Measurements from ENCODE around the gene KLF7. TPM values are rescaled to one million over a fixed set of nuclear protein-coding genes. Genes with fewer than 3 reads are reported as not detected.
A peak's percentile ranks its signal among the peaks of the same experiment; 100 is the strongest.

The KLF7 gene
- total RNA-seq, 1 experiment from 2014 or later = 5.6 TPM

- Histone ChIP-seq H3K9ac (ENCODE audit: low read length) (peak overlapping the region; percentile 78), H3K27me3 (ENCODE audit: low read length) (no peaks in the 10 kb centered on the region), H3K4me2 (ENCODE audit: low read length) (peak overlapping the region; percentile 96), H2AFZ (ENCODE audit: low read length) (no peak overlapping the region), H3K27ac (ENCODE audit: low read length) (peak overlapping the region; percentile 68), H3K79me2 (ENCODE audit: low read length) (peaks cover 68% of the 10 kb centered on the region), H3K9me2 (replicated peaks; ENCODE audit: low read length) (no peaks in the 10 kb centered on the region), H3K4me3 (ENCODE audit: low read length) (peak overlapping the region; percentile 94), H3K36me3 (ENCODE audit: low read depth, low read length) (no peaks in the 10 kb centered on the region), H3K9me3 (ENCODE audit: low read length) (no peaks in the 10 kb centered on the region), H3K4me1 (ENCODE audit: insufficient read depth, low read length) (peaks cover 44% of the 10 kb centered on the region), H4K20me1 (ENCODE audit: low read length) (no peaks in the 10 kb centered on the region), H3F3A (ENCODE audit: low read length, unreplicated experiment) (no peaks in the 10 kb centered on the region)
- ChIA-PET CTCF (no interaction called here), POLR2A (ENCODE audit: unreplicated experiment) (no interaction called here)
- no TSS peak for BruUV-seq (replicated peaks)
- DNase-seq = peak; percentile 97
- intact Hi-C loops (cut with micrococcal nuclease) = loop anchor here (1.0 to 10.0 kb wide), 9 partner anchors 10 to 562 kb away; no protein-coding TSS in a partner anchor
- peak; percentile 51 for ATAC-seq
- TF ChIP-seq EZH2 (IDR thresholded peaks at IDR 0.05; ENCODE audit: low read length, unreplicated experiment) (no peak), EZH2phosphoT487 (IDR thresholded peaks at IDR 0.05; ENCODE audit: borderline replicate concordance, low read length) (no peak)
- TF ChIP-seq, protein P1, sequence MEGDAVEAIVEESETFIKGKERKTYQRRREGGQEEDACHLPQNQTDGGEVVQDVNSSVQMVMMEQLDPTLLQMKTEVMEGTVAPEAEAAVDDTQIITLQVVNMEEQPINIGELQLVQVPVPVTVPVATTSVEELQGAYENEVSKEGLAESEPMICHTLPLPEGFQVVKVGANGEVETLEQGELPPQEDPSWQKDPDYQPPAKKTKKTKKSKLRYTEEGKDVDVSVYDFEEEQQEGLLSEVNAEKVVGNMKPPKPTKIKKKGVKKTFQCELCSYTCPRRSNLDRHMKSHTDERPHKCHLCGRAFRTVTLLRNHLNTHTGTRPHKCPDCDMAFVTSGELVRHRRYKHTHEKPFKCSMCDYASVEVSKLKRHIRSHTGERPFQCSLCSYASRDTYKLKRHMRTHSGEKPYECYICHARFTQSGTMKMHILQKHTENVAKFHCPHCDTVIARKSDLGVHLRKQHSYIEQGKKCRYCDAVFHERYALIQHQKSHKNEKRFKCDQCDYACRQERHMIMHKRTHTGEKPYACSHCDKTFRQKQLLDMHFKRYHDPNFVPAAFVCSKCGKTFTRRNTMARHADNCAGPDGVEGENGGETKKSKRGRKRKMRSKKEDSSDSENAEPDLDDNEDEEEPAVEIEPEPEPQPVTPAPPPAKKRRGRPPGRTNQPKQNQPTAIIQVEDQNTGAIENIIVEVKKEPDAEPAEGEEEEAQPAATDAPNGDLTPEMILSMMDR (conservative IDR thresholded peaks at IDR 0.05; ENCODE audit: low read depth, low read length) = no peak
These were observed 2.5 kb downstream of the KLF7 start for GRCh38 chr2:207163053-207163755.

DNA sequence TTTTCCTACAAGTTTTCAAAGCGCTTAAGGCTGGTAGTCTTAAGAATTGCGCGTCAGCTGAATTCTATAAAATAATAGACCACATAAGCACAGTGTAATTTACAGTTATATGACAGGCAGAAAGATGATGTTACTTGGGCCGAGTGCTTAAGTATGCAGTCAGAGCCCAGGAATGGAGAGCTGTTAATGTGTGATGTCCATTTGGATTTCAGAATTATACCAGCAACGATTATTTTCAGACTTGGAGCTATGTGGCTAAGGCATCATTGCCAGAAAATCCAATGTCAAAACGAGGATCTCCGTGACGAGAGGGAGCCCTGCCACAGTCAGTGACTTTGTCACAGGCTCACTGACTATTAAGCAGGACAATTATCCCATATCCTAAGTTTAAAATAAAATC, 3.4 kb downstream of the KLF7 start:
- Histone ChIP-seq H3K9me2 (replicated peaks; ENCODE audit: low read length) (no peaks in the 10 kb centered on the region), H3K79me2 (ENCODE audit: low read length) (peaks cover 76% of the 10 kb centered on the region), H3K9me3 (ENCODE audit: low read length) (no peaks in the 10 kb centered on the region), H3K9ac (ENCODE audit: low read length) (no peak overlapping the region), H3K27me3 (ENCODE audit: low read length) (no peaks in the 10 kb centered on the region), H3K4me2 (ENCODE audit: low read length) (peak overlapping the region; percentile 96), H2AFZ (ENCODE audit: low read length) (no peak overlapping the region), H3F3A (ENCODE audit: low read length, unreplicated experiment) (no peaks in the 10 kb centered on the region), H3K4me3 (ENCODE audit: low read length) (no peak overlapping the region), H3K4me1 (ENCODE audit: insufficient read depth, low read length) (peaks cover 43% of the 10 kb centered on the region), H3K36me3 (ENCODE audit: low read depth, low read length) (no peaks in the 10 kb centered on the region), H3K27ac (ENCODE audit: low read length) (peak overlapping the region; percentile 68), H4K20me1 (ENCODE audit: low read length) (no peaks in the 10 kb centered on the region)
- no peak for DNase-seq
- ATAC-seq = no peak
- POLR2A ChIA-PET (ENCODE audit: unreplicated experiment) = no interaction called here
- CTCF ChIA-PET = no interaction called here
- TF ChIP-seq EZH2phosphoT487 (IDR thresholded peaks at IDR 0.05; ENCODE audit: borderline replicate concordance, low read length) (no peak), EZH2 (IDR thresholded peaks at IDR 0.05; ENCODE audit: low read length, unreplicated experiment) (no peak)
- TF ChIP-seq, protein P1 (conservative IDR thresholded peaks at IDR 0.05; ENCODE audit: low read depth, low read length) = no peak
- intact Hi-C loops (cut with micrococcal nuclease) = loop anchor here (2.0 to 10.0 kb wide), 6 partner anchors 96 to 562 kb away; no protein-coding TSS in a partner anchor
- BruUV-seq (replicated peaks) = no TSS peak

All from PC-3 (cell line).